Upper lobe of right lung (tissue), 1 donor: ENCODE measurements around the gene FAM200C. TPM values are rescaled to one million over a fixed set of nuclear protein-coding genes. Genes with fewer than 3 reads are reported as not detected.

Experiments
- ATAC-seq: fragments of 200-7000 bp; cut with Tn5 transposase; one replicate; pipeline ENCODE4 v1.9.1; 2020; ENCODE audit warnings: mild to moderate bottlenecking, moderate library complexity
- DNase-seq: peaks from one replicate; pipeline ENCODE4 v3.0.0-alpha.2; 2020
- H3K27ac ChIP-seq: fragments of 200-600 bp; one replicate; pipeline ENCODE4 v1.8.0; 2022
- H3K27me3 ChIP-seq: fragments of 200-600 bp; one replicate; pipeline ENCODE4 v1.8.0; 2022; ENCODE audit warnings: mild to moderate bottlenecking
- H3K36me3 ChIP-seq: fragments of 200-600 bp; one replicate; pipeline ENCODE4 v1.8.0; 2022
- H3K4me1 ChIP-seq: fragments of 200-600 bp; one replicate; pipeline ENCODE4 v1.8.0; 2022
- H3K4me3 ChIP-seq: fragments of 200-600 bp; one replicate; pipeline ENCODE4 v1.8.0; 2022; ENCODE audit warnings: mild to moderate bottlenecking
- H3K9me3 ChIP-seq: fragments of 200-600 bp; one replicate; pipeline ENCODE4 v1.8.0; 2022
- intact Hi-C: fragments of 100-400 bp; cut with DNase I; formaldehyde crosslinking; loops from one replicate; pipeline ENCODE4 v1.11.0; 2022
- total RNA-seq: library from RNA; stranded (reverse); fragmentation: NEBNext Ultra II Directional; extraction: Animal tissue kit (Norgen Biotek cat#: 25700); gene quantifications from one replicate; pipeline ENCODE4 v1.2.1, GENCODE V29; 2021
- TF ChIP-seq, protein P1 (sequence below): fragments of 200-600 bp; IDR thresholded peaks from one replicate; pipeline ENCODE4 v1.8.0; 2022; ENCODE audit warnings: antibody characterized with exemption
- donor health status: DM: no; HTN: yes; CAD: no; lungs with severe emphysema.

The FAM200C gene
- total RNA-seq, 1 donor from 2014 or later = 2.8 TPM

DNA sequence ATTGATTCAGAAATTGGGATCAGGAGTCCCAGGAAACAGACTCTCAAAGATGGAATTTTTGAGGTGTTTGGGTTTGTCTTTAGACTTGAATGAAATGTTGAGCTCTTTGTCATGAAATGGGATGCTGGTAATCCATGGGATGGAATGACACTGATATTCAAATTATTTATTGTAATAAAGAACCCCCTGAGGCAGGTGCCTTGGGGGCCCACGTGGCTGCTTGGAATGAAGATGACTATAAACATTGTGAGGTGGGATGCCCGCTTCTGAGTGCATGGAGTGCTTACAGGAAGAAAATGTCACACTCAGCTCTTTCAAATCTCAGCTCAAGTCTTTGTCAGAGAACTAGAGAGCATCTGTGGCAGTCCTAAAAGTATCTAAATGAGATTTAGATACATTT is 19.8 kb downstream of the FAM200C start:
- no peaks in the 10 kb centered on the region for H3K4me1 ChIP-seq
- H3K9me3 ChIP-seq = no peaks in the 10 kb centered on the region
- H3K27ac ChIP-seq = no peak overlapping the region
- DNase-seq (no peak), ATAC-seq (no peak)
- no peaks in the 10 kb centered on the region for H3K27me3 ChIP-seq
- intact Hi-C loops = no loop called here
- H3K36me3 ChIP-seq = no peaks in the 10 kb centered on the region
- H3K4me3 ChIP-seq = no peak overlapping the region
- TF ChIP-seq, protein P1, sequence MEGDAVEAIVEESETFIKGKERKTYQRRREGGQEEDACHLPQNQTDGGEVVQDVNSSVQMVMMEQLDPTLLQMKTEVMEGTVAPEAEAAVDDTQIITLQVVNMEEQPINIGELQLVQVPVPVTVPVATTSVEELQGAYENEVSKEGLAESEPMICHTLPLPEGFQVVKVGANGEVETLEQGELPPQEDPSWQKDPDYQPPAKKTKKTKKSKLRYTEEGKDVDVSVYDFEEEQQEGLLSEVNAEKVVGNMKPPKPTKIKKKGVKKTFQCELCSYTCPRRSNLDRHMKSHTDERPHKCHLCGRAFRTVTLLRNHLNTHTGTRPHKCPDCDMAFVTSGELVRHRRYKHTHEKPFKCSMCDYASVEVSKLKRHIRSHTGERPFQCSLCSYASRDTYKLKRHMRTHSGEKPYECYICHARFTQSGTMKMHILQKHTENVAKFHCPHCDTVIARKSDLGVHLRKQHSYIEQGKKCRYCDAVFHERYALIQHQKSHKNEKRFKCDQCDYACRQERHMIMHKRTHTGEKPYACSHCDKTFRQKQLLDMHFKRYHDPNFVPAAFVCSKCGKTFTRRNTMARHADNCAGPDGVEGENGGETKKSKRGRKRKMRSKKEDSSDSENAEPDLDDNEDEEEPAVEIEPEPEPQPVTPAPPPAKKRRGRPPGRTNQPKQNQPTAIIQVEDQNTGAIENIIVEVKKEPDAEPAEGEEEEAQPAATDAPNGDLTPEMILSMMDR = no peak

DNA sequence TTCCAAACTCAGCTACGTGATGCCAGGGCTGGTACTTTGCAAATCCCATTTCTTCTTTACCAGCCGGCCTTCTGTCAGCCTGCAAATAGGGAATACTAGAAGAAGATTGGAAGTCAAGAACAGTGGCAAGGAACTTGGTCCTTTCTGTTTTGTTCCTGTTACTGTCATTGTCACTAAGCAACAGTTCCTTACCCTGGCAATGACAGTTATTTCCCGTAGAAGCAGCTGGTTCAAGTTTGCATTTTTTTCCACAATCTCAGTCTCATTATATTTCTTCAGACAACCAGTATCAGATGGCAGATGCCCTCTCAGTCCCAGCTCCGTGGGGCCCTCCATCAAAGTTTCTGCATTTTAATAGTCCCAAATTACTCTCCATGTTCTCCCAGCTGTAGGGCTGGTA is 20.3 kb downstream of the FAM200C start:
- TF ChIP-seq, protein P1 = no peak
- Histone ChIP-seq H3K4me3 (no peak overlapping the region), H3K27ac (no peak overlapping the region), H3K4me1 (no peaks in the 10 kb centered on the region), H3K27me3 (no peaks in the 10 kb centered on the region), H3K36me3 (no peaks in the 10 kb centered on the region), H3K9me3 (no peaks in the 10 kb centered on the region)
- intact Hi-C loops = no loop called here
- DNase-seq (no peak), ATAC-seq (no peak)

DNA sequence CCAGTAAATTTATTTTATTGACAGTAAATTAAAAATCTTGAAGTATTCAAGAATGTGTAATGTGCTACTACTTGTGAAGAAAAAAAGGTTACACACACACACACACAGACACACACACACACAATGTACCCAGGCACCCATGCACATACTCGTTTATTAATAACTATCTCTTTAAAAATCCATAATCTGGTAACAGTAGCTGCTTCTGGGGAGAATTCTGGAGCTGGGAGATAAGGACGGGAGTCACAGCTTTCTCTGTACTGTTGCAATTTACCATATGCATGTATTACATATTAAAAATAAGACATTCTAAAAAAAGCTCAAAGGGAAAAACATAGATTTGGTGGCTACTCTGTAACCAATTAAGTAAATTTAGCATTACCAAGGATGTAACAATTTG is 21.5 kb downstream of the FAM200C start:
- ATAC-seq (no peak), DNase-seq (no peak)
- no peaks in the 10 kb centered on the region for H3K9me3 ChIP-seq
- TF ChIP-seq, protein P1 = no peak
- intact Hi-C loops = no loop called here
- no peaks in the 10 kb centered on the region for H3K36me3 ChIP-seq
- H3K4me1 ChIP-seq = no peaks in the 10 kb centered on the region
- no peak overlapping the region for H3K4me3 ChIP-seq
- H3K27ac ChIP-seq = no peak overlapping the region
- H3K27me3 ChIP-seq = no peaks in the 10 kb centered on the region

DNA sequence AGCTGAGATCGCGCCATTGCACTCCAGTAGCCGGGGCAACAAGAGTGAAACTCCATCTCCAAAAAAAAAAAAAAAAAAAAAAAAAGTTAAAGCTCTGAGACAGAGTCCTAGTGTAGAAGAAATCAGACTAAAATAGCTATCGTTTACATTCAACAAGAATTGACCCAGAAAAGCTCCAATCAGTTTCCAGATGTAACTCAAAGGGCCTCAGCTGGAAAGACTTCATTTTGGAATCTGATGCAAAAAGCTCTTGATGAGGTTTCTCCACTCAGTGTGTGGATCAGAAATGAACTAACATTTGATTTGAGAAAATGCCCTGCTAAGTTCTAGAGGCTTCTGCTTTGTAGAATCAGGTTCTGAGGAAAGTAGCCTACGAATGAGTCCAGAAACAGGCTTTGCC is 22.2 kb downstream of the FAM200C start:
- intact Hi-C loops = no loop called here
- H3K4me1 ChIP-seq = no peaks in the 10 kb centered on the region
- H3K36me3 ChIP-seq = no peaks in the 10 kb centered on the region
- H3K27ac ChIP-seq = no peak overlapping the region
- DNase-seq (no peak), ATAC-seq (no peak)
- TF ChIP-seq, protein P1 = no peak
- H3K9me3 ChIP-seq = no peaks in the 10 kb centered on the region
- no peaks in the 10 kb centered on the region for H3K27me3 ChIP-seq
- H3K4me3 ChIP-seq = no peak overlapping the region

DNA sequence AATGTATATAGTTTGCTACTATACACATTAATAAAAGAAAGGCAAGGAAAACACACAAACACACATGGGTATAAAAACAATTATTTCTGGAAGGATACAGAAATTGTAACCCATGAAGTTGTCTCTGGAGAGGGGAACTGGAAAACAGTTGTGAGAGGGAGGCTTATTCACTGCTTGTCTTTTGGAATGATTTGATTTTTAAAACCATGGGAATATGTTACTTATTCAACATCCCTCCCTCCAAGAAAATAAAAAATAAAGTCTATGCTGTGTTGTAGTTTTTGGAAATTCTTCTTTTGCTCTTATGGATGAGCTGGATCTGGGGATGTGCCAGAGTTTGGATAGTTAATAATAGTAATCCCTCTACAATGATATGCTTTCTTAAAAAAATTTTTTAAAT is 23.4 kb downstream of the FAM200C start:
- no peaks in the 10 kb centered on the region for H3K4me1 ChIP-seq
- no peaks in the 10 kb centered on the region for H3K27me3 ChIP-seq
- H3K36me3 ChIP-seq = no peaks in the 10 kb centered on the region
- no peak overlapping the region for H3K27ac ChIP-seq
- no peak for ATAC-seq
- intact Hi-C loops = no loop called here
- TF ChIP-seq, protein P1 = no peak
- H3K4me3 ChIP-seq = no peak overlapping the region
- no peaks in the 10 kb centered on the region for H3K9me3 ChIP-seq
- no peak for DNase-seq

DNA sequence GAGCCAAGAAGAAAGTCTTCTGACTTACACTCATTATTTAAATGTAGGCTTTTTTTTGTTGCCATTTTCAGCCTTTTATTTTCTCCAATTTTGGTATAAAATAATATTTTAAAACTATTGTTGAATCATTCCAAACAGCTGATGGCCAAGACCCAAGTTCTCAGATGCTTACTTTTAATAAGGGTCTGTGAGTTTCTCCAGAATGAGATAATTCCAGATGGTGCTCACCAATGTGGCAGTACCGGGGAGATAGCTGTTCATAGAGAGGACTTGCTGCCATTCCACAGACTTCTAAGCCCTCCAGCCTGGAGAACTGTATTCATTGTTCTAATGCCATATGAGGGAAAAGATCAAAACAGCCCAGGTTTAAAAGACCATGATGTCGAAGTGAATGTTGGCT is 24.2 kb downstream of the FAM200C start:
- H3K27me3 ChIP-seq = no peaks in the 10 kb centered on the region
- no peak overlapping the region for H3K27ac ChIP-seq
- TF ChIP-seq, protein P1 = no peak
- DNase-seq (no peak), ATAC-seq (no peak)
- no peaks in the 10 kb centered on the region for H3K4me1 ChIP-seq
- no peaks in the 10 kb centered on the region for H3K9me3 ChIP-seq
- H3K36me3 ChIP-seq = no peaks in the 10 kb centered on the region
- H3K4me3 ChIP-seq = no peak overlapping the region
- intact Hi-C loops = no loop called here
